HG02610 (cell line): ENCODE results near the gene SUV39H1.
"Not testable (repeated sequence)": the region's sequence is repeated elsewhere in the genome, so short reads cannot be mapped to it uniquely, and the experiment has no call there.

Source experiments
- ATAC-seq: cut with Tn5 transposase; IDR thresholded peaks from one replicate; pipeline ENCODE4 v1.9.1; 2021; ENCODE audit warnings: mild to moderate bottlenecking, moderate library complexity; ENCODE audit not compliant: unreplicated experiment

The SUV39H1 gene

DNA sequence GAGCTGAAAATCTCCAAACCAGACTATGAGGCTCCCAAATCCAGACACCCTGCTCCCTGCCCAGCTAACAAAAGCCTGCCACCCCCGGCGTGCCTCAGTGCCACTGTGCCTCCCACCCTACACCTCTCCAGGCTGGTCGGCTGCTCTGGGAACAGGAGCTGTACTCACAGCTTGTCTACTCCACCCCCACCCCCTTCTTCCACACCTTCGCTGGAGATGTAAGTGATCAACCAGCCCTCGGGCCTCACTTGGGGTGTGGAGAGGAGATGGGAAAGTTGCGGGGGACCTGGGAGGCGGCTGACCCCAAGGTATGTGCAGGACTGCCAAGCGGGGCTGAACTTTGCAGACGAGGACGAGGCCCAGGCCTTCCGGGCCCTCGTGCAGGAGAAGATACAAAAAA, 11.1 kb upstream of the SUV39H1 start:
- ATAC-seq: no peak

GRCh38 chrX:48688531-48689150, 7.9 kb upstream of the SUV39H1 start:
- ATAC-seq: no peak

- ATAC-seq: no peak
Measured at GRCh38 chrX:48689208-48689920, 7.2 kb upstream of the SUV39H1 start.

DNA sequence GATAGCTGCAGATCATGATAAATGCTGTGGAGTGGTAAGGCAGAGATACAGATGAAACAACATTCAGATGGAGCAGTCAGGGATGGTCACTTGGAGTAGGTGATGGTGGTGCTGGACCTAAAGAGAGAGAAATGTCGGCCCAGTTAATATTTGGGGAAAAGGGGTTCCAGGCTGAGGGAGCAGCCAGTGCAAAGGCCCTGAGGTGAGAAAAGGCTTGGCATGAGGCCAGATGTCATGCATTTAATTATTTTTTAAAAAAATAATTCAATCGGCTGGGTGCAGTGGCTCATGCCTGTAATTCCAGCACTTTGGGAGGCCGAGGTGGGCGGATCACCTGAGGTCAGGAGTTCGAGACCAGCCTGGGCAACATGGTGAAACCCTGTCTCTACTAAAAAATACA, 4.8 kb upstream of the SUV39H1 start:
- not testable (repeated sequence) for ATAC-seq

DNA sequence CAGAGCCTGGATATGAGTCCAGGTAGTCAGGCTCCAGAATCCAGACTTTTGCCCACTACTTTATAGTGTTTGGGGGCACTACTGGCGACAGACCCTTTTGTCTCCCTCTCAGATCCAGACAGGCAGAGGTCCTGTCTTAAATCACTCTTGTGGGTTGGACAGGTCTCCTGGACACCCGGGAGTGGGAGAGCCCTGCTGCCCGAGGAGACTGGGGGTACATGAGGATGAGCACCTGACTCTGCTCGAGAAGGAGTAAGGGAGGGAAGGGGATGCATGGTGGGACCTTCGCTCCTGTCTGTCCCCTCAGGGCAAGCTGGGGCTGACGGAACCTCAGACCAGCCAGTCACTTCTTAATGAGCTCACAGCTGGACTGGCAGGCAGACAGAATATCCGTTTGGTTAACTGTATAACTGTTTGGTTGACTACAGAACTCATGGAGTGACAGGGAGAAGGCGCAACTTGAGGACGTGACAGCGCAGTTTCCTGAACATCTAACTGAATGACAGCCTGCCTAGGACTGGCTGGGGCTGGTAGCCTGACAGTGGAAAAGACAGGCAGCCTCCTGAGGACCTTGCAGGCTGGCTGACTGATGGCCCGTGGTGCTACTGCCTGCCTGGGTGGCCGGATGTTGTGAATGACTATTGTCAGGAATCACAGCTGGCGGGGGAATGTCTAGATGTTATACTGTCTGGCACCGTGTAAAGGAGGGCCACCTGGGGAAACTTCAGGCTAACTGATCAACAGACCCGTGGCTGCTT, 1.6 kb upstream of the SUV39H1 start:
- ATAC-seq: no peak

- ATAC-seq: no peak
Measured at GRCh38 chrX:48695534-48695896, 1.0 kb upstream of the SUV39H1 start.

DNA sequence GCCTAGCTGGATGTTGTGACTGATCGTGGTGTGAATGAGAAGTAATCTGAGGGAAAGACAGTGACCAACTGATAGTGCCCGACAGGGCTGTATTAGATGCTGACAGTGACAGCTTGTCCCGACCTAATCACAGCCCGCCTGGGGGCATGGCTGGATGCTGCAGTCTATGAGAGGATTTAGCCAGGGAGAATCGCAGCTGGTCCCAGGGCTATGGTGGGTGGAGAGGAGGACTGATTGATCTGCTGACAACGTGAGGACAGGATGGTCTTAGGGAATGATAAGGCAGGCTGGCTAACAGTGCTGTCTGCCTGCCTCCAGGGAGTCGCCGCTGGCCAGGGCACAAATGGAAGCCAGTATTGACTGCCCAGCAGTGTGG, 621 bp upstream of the SUV39H1 start:
- ATAC-seq: no peak

DNA sequence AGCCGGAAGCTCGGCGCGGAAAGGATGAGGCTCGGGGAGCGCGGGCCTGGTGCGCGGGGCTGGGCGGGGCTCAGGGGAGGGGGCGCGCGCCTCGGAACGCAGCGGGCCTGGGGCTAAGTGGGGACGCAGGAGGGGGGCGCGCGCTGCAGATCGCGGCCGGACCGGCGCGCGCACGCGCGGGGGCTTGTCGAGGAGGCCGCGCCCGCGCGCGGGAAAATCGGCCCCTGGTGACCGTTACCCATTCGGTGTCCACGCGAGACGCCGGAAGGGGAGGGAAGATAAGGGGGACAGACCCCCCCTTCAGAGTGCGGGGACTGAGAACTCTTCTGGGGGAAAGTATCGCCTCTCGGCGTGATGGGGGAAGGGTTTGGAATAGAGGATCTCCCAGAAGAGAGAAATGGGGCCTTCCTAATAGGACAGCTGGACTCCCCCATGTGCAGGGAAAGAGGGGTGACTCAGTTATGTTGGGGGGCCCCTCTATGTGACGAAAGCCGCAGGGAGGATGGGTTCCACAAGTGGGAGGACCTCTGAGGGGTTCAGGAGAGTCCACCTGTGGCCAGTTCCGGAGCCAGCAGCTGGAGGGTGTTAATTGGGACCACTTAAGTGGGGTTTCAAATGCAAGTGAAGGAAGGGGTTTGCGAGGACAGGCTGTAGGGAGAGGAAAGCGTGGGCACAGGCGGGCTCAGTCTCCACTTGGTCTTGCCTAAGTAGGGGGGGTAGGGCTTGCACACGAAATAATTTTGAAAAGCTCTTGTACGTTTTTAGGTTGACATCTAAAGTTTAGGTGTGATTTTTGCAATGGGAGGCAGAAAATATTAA, 584 bp downstream of the SUV39H1 start:
- peak; percentile 9 for ATAC-seq

DNA sequence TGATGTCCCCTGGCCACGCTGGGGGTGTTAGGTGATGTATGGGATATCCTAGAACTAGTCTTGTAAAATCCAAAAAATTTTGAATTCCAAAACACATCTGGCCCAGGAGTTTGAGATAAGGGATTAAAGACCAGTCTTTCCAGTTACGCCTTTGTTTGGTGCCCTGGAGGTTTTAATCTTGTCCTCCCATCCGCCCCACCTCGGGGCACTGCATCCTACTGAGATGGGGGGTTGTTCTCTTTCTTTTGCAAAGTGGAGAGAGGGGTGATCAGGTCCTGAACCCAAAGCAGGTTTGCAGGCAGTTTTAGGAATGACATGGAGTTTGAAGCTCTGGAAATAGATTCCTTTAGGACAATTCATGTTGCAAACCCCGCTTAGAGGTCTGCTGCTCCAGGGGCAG, 1.8 kb downstream of the SUV39H1 start:
- ATAC-seq: no peak

- ATAC-seq: no peak
Measured at GRCh38 chrX:48700246-48700645, 3.7 kb downstream of the SUV39H1 start.

- ATAC-seq: no peak
Measured at GRCh38 chrX:48700951-48701653, 4.6 kb downstream of the SUV39H1 start.

- no peak for ATAC-seq
Measured at GRCh38 chrX:48702032-48702431, 5.5 kb downstream of the SUV39H1 start.

DNA sequence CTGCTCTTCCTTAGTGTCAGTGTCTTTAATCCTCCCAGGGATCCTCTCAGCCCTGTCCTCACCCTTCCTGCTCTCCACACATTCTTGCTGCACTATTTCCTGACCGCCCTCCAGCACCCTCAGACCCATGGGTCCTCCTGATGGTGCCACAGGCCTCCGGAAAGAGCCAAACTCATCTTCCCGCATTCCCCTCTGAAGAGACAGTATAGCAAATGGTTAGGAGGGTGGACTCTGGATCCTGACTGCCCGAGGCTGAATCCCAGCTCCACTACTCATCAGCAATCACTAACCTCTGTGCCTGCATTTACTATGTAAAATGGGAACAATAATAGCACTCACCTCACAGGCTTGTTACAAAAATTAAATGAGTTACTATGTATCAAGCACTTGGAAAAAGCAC, 6.2 kb downstream of the SUV39H1 start:
- ATAC-seq: no peak

- ATAC-seq: no peak
Measured at GRCh38 chrX:48703228-48703627, 6.7 kb downstream of the SUV39H1 start.

- ATAC-seq: no peak
Measured at GRCh38 chrX:48703642-48704481, 7.3 kb downstream of the SUV39H1 start.

DNA sequence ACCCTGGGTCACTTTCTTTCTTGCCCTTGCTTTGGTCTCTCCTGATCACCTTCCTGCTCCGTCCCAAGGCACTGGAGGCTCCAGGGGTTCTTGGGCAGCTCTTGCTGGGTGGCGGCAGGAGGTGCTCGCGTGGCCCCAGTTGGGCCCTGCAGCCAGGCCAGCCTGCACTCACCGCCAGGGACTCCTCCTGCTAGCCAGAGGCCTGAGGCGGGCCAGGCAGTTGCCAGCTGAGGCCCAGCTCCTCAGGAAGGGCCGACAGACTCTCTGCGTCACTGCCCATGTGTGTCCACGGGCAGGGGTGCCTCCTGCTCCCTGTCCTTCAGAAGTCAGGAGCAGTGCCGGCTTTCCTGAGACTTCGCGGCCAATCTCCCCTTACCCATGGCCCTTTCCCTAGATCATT, 9.3 kb downstream of the SUV39H1 start:
- ATAC-seq: no peak

DNA sequence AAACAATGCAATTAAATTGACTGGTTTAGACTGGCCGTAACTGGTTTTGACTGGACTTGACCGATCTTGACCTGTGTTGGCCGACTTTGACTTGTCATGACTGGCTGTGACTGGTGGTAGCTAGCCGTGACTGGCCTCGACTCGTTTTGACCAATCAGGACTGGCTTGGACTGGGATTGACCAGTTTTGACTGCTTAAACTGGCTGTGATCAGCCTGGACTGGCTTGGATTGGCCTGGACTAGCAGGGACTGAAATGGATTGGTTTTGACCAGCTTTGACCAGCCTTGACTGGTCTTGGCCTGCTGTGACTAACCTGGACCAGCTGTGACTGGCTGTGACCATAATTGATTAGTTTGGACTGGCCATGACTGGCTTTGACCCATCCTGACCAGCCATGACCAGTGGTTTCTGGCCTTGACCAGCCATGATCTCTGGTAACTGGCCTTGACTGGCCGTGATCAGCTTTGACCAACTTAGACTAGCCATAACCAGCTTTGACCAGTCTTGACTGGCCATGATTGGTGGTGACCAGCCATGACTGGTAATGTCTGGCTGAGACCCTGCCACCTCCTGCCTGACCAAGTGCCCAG, 13.1 kb downstream of the SUV39H1 start:
- ATAC-seq: no peak

DNA sequence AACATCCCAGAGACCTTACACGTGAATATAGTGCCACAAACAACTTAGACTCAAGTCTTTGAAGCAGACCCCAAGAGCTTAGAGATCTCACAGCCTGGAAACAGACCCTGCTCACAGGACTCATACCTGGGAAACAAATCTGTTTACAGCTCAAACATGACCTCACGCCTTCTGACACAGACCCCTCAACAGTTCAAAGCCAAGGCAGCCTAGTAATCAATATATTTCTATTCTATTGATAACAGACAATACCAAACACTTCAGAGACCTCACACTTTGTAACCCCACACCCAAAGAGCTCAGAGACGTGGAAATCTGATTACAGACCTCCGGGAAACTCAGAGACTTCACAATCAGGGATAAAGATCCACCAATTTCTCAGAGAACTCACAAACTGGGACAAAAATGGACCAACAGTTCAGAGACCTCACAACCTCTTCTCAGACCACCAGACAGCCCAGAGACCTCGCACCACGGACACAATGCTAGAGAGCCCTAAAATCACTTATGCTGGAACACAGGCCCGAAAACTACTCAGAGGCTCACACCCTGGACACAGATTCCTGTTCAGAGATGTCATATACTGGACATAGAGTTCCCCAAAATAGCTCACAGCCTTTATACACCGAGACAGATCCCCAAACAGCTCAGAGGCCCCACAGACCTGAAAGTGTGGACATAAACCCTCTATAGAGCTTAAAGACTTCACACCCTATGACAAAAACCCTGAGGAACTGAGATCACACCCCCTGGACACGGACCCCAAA, 14.8 kb downstream of the SUV39H1 start:
- ATAC-seq: no peak
